GM21619 (cell line): ENCODE data around the gene IGF2.

Experiments used
- ATAC-seq: cut with Tn5 transposase; IDR thresholded peaks from one replicate; pipeline ENCODE4 v1.9.1; 2021; ENCODE audit not compliant: unreplicated experiment

The IGF2 gene

GRCh38 chr11:2093575-2094353 is 45.4 kb downstream of the IGF2 start:
- no peak for ATAC-seq

- no peak for ATAC-seq
These were observed 46.2 kb downstream of the IGF2 start for GRCh38 chr11:2092956-2093412.

- ATAC-seq, result no peak
These were observed 46.7 kb downstream of the IGF2 start for GRCh38 chr11:2092464-2092910.

GRCh38 chr11:2091786-2092463 is 47.3 kb downstream of the IGF2 start:
- ATAC-seq, result no peak

- no peak for ATAC-seq
These were observed 48.0 kb downstream of the IGF2 start for GRCh38 chr11:2091112-2091746.

GRCh38 chr11:2090172-2091111 is 48.7 kb downstream of the IGF2 start:
- ATAC-seq, result no peak

- no peak for ATAC-seq
These were observed 49.5 kb downstream of the IGF2 start for GRCh38 chr11:2089536-2090165.

- no peak for ATAC-seq
These were observed 50.2 kb downstream of the IGF2 start for GRCh38 chr11:2088746-2089535.

- ATAC-seq, result no peak
These were observed 50.9 kb downstream of the IGF2 start for GRCh38 chr11:2088284-2088683.

GRCh38 chr11:2086239-2087040 is 52.7 kb downstream of the IGF2 start:
- ATAC-seq, result no peak

GRCh38 chr11:2085251-2086066 is 53.7 kb downstream of the IGF2 start:
- no peak for ATAC-seq

GRCh38 chr11:2084721-2085120 is 54.5 kb downstream of the IGF2 start:
- ATAC-seq, result no peak
